C4-2B (cell line): ENCODE data around the gene GSPT1.
"Not testable (repeated sequence)": the region's sequence is repeated elsewhere in the genome, so short reads cannot be mapped to it uniquely, and the experiment has no call there.

Experiments used
- H3K27ac ChIP-seq: fragments of 450-650 bp; 2 replicates; pipeline ENCODE4 v1.5.1; 2017
- ZFX ChIP-seq: fragments of 450-650 bp; IDR thresholded peaks from 2 replicates; pipeline ENCODE4 v1.6.1; 2017
- TF ChIP-seq, protein P1 (sequence below): fragments of 450-650 bp; conservative IDR thresholded peaks from 2 replicates; pipeline ENCODE4 v1.5.1; 2017; ENCODE audit warnings: mild to moderate bottlenecking

Gene GSPT1

DNA sequence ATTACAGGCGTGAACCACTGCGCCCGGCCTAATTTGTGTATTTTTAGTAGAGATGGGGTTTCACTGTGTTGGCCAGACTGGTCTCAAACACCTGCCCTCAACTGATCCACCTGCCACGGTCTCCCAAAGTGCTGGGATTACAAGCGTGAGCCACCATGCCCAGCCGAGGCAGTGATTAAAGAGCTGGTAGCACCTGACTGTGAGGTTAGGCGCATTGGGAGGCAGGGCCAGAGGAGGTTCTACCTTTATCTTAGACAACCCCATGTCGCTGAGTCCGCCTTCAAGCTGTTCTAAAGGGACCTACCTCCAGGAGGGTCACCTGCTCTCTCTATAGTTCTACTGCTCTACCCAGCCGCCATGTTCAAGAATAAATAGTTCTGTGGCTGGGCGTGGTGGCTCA lies 72.5 kb downstream of the GSPT1 start:
- TF ChIP-seq, protein P1, sequence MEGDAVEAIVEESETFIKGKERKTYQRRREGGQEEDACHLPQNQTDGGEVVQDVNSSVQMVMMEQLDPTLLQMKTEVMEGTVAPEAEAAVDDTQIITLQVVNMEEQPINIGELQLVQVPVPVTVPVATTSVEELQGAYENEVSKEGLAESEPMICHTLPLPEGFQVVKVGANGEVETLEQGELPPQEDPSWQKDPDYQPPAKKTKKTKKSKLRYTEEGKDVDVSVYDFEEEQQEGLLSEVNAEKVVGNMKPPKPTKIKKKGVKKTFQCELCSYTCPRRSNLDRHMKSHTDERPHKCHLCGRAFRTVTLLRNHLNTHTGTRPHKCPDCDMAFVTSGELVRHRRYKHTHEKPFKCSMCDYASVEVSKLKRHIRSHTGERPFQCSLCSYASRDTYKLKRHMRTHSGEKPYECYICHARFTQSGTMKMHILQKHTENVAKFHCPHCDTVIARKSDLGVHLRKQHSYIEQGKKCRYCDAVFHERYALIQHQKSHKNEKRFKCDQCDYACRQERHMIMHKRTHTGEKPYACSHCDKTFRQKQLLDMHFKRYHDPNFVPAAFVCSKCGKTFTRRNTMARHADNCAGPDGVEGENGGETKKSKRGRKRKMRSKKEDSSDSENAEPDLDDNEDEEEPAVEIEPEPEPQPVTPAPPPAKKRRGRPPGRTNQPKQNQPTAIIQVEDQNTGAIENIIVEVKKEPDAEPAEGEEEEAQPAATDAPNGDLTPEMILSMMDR: no peak
- TF ChIP-seq ZFX: no peak

DNA sequence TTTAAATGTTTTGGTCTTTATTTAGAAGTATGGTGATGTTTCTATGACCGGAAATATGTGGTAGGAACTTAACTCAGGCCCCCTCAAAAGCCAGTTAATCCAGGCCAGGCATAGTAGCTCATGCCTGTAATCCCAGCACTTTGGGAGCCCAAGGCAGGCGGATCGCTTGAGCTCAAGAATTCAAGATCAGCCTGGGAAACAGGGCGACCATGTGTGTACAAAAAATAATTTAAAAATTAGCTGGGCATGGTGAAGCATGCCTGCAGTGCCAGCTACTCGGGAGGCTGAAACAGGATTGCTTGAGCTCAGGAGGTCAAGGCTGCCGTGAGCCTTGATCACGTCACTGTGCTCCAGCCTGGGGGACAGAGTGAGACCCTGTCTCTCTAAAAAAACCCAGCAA lies 74.7 kb downstream of the GSPT1 start:
- no peak overlapping the region for H3K27ac ChIP-seq

More for the DNA sequence above, 72.5 kb downstream of the GSPT1 start:
- no peak overlapping the region for H3K27ac ChIP-seq

DNA sequence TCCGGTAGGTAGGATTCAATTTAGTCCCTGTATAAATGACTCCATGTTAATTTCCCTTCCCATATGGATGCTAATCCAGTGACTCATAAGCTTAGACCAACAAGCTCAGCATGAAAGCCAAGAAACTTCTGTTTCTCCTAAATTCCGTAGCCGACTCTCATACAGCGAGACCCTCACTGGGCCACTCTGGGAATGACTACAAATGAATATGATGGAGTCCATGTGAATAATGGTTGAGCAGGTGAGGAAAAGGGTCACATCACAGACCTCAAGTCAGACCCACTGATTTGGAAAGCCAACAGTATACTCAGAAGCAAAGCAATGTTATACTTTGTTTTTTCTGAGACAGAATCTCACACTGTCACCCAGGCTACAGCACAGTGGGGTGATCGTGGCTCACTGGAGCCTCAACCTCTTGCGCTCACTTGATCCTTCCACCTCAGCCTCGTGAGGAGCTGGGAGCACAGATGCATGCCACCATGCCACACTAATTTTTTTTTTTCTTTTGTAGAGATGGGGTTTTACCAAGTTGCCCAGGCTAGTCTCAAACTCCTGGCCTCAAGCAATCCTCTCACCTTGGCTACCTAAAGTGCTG lies 79.0 kb downstream of the GSPT1 start:
- no peak overlapping the region for H3K27ac ChIP-seq

More for the DNA sequence above, 74.7 kb downstream of the GSPT1 start:
- TF ChIP-seq, protein P1: no peak
- no peak for TF ChIP-seq ZFX

DNA sequence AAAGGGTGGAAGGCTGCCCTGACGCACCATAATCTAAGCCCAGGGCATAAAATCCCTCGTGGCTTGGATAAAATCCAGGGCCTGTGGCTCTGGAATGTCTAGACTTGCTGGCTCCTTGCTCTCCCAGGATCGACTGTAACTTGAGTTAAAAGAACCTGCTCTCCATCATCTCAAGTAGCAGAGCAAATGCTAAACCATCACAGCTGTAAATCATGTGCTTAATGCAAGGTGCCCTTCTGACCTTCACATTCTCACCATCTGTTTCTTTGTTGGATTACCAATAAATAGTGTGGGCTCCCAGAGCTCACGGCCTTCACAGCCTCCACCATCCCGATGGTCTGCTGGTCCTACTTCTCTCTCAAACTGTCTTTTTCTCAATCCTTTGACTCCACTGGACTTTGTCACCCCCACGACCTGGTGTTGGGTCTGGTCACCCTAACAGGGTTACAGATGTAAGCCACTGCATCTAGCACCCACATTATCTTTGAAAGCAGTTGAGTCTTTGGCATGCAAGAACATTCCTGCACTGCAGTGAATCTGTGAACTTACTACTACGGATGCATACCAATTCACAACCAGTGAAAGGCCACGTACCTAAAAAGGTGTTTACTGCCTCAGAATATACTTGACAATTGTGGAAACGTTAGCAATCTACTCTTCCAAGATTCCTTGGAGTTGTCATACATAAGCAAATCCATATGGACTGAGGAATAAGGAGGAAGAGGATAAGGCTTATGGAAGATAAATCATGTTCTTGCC lies 79.7 kb downstream of the GSPT1 start:
- H3K27ac ChIP-seq: no peak overlapping the region
- TF ChIP-seq, protein P1: no peak
- no peak for TF ChIP-seq ZFX

More for the DNA sequence above, 79.0 kb downstream of the GSPT1 start:
- TF ChIP-seq ZFX: no peak
- TF ChIP-seq, protein P1: no peak

DNA sequence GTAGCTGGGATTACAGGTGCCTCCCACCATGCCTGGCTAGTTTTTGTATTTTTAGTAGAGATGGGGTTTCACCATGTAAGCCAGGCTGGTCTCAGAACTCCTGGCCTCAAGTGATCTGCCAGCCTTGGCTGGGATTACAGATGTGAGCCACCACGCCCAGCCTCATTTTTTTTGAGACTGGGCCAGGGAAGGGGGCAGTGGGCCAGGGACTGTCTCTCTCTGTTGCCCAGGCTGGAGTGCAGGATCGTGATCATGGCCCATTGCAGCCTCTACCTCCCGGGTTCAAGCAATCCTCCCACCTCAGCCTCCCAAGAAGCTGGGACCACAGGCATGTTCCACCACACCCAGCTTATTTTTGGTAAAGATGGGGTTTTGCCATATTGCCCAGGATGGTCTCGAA lies 80.4 kb downstream of the GSPT1 start:
- H3K27ac ChIP-seq: no peak overlapping the region

DNA sequence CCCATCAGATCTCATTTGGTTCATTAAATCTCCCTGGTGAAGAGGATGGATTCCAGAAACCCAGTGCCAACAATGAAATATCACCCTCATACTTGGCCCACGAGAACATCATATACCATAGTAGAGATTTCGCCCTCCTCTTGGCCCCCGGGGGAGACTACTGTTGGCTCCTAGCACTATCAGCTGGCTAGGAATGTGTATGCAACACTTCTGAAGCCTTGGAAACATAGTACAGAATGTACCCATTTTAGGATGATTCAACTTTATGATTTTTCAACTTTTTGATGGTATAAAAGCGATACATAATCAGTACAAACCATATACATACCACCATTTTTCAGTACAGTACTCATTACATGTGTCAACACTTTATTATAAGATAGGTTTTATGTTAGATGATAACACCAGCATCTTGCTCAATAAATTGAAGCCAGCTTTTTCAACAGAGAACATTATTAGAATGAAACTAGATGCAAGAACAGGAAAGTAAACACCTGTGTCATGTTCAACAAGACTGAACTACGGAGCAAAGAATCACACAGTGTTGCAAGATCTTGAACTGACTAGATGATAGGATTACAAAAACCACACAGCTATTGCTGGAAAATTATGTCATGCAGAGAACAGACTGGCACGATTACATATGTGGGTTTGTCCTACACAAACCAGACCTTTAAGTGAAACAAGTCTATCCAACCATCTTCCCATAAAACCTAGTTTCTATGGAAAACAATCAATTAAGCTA lies 81.6 kb downstream of the GSPT1 start:
- no peak overlapping the region for H3K27ac ChIP-seq
- TF ChIP-seq, protein P1: no peak
- no peak for TF ChIP-seq ZFX

More for the DNA sequence above, 80.4 kb downstream of the GSPT1 start:
- TF ChIP-seq ZFX: no peak
- TF ChIP-seq, protein P1: no peak

DNA sequence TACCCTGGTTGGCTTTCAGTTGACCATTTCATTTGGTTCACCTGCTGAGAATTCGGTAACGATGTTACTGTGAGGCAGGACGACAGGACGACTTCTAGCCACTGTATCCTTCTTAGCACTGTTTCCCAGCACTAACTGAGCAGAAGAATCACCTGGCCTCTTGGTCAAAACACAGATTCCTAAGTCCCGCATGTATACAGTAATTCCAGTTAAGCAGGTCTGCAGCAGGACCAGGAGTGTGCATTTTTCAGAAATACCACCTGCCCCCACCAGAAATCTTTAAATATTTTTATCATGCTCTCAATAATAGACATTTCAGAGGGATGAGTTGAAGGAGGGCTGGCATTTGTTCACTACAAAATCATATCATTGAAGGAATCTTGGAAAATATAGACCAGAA lies 87.1 kb downstream of the GSPT1 start:
- H3K27ac ChIP-seq: no peak overlapping the region
- TF ChIP-seq ZFX: no peak
- TF ChIP-seq, protein P1: no peak

DNA sequence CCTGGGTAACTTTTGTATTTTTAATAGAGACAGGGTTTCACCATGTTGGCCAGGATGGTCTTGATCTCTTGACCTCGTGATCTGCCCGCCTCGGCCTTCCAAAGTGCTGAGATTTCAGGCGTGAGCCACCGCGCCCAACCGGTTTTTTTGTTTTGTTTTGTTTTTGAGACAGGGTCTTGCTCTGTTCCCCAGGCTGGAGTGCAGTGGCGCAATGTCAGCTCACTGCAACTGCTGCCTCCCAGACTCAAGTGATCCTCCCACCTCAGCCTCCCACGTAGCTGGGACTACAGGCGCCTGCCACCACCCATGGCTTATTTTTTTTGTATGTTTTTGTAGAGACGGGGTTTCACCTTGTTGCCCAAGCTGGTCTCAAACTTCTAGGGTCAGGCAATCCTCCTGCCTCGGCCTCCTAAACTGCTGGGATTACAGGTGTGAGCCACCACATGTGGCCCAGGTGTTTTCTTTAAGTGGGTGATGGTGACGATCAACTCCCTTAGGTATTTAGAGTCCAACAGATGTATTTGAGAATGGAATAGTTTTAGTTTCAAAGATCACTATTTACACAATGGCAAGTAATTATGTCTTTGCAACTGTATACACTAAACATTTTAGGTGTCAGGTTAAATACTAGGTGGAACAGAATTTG lies 90.1 kb downstream of the GSPT1 start:
- not testable (repeated sequence) for H3K27ac ChIP-seq
